ENCODE measurements around the gene PDE11A.

GRCh38 chr2:178112202-178113152 is 39.9 kb upstream of the PDE11A start, which contains the start of gene RBM45:
- TF ChIP-seq CTCF (IDR thresholded peaks at IDR 0.05) (peak in 5 of 7 experiments; percentile 84 to 97 (median 94)), POLR2A (IDR thresholded peaks at IDR 0.05) (no peak)
